ENCODE data around the gene DNM2. TPM values are rescaled to one million over a fixed set of nuclear protein-coding genes. Genes with fewer than 3 reads are reported as not detected.
"Not testable (repeated sequence)": the region's sequence is repeated elsewhere in the genome, so short reads cannot be mapped to it uniquely, and the experiment has no call there.

Gene DNM2
- total RNA-seq, 2 experiments from 2014 or later, result 249 to 259 TPM

DNA sequence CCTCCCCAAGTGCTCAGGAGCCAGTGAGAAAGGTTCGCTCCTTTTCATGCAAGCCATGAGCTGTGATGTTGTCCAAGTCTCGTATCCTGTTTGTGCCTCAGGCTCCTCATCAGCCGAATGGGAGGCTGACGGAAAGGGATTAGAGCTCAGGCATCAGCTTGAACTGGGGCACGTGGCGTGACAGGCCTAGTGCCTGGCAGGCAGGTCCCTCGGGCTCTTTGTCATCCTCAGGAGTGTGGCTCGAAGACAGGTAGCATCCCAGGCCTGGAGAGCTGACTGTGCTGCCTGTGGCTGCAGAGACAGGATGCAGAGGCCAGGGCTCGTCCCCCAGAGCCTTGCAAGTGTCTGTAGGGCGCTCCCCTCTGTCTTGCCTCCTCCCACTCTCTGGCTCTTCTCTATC, 38.5 kb downstream of the DNM2 start:
- ATAC-seq (ENCODE audit: low read depth), result no peak
- H3K36me3 Mint-ChIP-seq, result peaks cover 22% of the 10 kb centered on the region
- peaks cover 59% of the 10 kb centered on the region for H3K4me1 Mint-ChIP-seq
- peak overlapping the region; percentile 20 for H3K4me3 Mint-ChIP-seq
- H3K9me3 Mint-ChIP-seq, result no peaks in the 10 kb centered on the region
- DNase-seq, result no peak
- no peaks in the 10 kb centered on the region for H3K27me3 Mint-ChIP-seq
- H3K27ac Mint-ChIP-seq, result peak overlapping the region; percentile 35
- POLR2A ChIA-PET, result interaction anchor here (0.6 to 1.5 kb wide), 4 partner anchors 25 to 191 kb away, joined by 3 to 7 read pairs (median 4); partner anchors contain the start of genes DNM2 and KRI1

GRCh38 chr19:10756791-10757190, 38.9 kb downstream of the DNM2 start:
- peak overlapping the region; percentile 20 for H3K4me3 Mint-ChIP-seq
- POLR2A ChIA-PET, result interaction anchor here (0.6 to 1.5 kb wide), 4 partner anchors 25 to 191 kb away, joined by 3 to 7 read pairs (median 4); partner anchors contain the start of genes DNM2 and KRI1

DNA sequence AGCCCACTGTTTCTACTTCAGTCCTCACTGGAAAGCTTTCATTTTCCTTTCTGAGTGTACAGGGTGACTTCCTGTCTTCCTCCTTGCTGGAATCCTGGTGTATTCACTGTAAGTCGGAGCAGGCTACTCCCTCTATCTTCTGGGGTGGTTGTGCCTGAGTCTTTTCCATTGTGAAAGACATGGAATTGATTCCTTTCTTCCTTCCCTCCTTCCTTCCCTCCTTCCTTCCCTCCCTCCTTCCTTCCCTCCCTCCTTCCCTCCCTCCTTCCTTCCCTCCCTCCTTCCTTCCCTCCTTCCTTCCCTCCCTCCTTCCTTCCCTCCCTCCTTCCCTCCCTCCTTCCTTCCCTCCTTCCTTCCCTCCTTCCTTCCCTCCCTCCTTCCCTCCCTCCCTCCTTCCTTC, 40.2 kb downstream of the DNM2 start:
- Mint-ChIP-seq H3K4me1 (peaks cover 67% of the 10 kb centered on the region), H3K36me3 (peaks cover 37% of the 10 kb centered on the region), H3K27ac (peak overlapping the region; percentile 48)
- H3K9me3 Mint-ChIP-seq; H3K4me3 Mint-ChIP-seq; ATAC-seq (ENCODE audit: low read depth); H3K27me3 Mint-ChIP-seq; DNase-seq: not testable (repeated sequence)
- POLR2A ChIA-PET, result interaction anchor here (0.6 kb wide), 1 partner anchor 205 kb away, joined by 4 read pairs; no protein-coding TSS in a partner anchor

More at GRCh38 chr19:10756791-10757190, 38.9 kb downstream of the DNM2 start:
- Mint-ChIP-seq H3K27ac (peak overlapping the region; percentile 35), H3K36me3 (peaks cover 26% of the 10 kb centered on the region), H3K9me3 (no peaks in the 10 kb centered on the region), H3K4me1 (peaks cover 63% of the 10 kb centered on the region), H3K27me3 (no peaks in the 10 kb centered on the region)
- DNase-seq (no peak), ATAC-seq (ENCODE audit: low read depth) (no peak)

DNA sequence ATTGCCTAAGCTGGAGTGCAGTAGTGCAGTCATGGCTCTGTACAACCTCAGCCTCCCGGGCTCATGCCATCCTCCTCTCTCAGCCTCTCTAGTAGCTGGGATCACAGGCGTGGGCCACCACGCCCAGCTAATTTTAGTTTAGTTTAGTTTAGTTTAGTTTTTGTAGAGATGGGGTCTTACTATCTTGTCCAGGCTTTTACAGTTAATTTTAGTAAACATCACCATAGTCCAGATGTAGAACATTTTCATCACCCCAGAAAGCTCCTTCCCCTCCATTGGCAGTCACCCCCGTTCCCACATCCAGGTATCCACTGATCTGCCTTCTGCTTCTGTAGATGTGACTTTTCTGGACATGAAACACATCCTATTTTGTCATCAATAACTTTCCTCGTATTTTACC, 41.1 kb downstream of the DNM2 start:
- Mint-ChIP-seq H3K36me3 (peaks cover 41% of the 10 kb centered on the region), H3K4me1 (peaks cover 70% of the 10 kb centered on the region), H3K27me3 (no peaks in the 10 kb centered on the region), H3K4me3 (peak overlapping the region; percentile 75), H3K9me3 (no peaks in the 10 kb centered on the region), H3K27ac (peak overlapping the region; percentile 89)
- ATAC-seq (ENCODE audit: low read depth), result no peak
- POLR2A ChIA-PET, result interaction anchor here (0.6 to 3.2 kb wide), 8 partner anchors 10 to 360 kb away, joined by 3 to 18 read pairs (median 3); partner anchors contain the start of genes DNM2 and TMED1
- no peak for DNase-seq

GRCh38 chr19:10760273-10760944, 42.5 kb downstream of the DNM2 start:
- no peaks in the 10 kb centered on the region for H3K27me3 Mint-ChIP-seq
- no peak for ATAC-seq (ENCODE audit: low read depth)
- H3K36me3 Mint-ChIP-seq, result peaks cover 43% of the 10 kb centered on the region
- no peak for DNase-seq
- no peaks in the 10 kb centered on the region for H3K9me3 Mint-ChIP-seq
- H3K4me1 Mint-ChIP-seq, result peaks cover 60% of the 10 kb centered on the region
- H3K4me3 Mint-ChIP-seq, result peak overlapping the region; percentile 75
- POLR2A ChIA-PET, result interaction anchor here (0.5 to 3.2 kb wide), 7 partner anchors 13 to 333 kb away, joined by 3 to 18 read pairs (median 5); partner anchors contain the start of genes DNM2 and TMED1
- peak overlapping the region; percentile 89 for H3K27ac Mint-ChIP-seq

DNA sequence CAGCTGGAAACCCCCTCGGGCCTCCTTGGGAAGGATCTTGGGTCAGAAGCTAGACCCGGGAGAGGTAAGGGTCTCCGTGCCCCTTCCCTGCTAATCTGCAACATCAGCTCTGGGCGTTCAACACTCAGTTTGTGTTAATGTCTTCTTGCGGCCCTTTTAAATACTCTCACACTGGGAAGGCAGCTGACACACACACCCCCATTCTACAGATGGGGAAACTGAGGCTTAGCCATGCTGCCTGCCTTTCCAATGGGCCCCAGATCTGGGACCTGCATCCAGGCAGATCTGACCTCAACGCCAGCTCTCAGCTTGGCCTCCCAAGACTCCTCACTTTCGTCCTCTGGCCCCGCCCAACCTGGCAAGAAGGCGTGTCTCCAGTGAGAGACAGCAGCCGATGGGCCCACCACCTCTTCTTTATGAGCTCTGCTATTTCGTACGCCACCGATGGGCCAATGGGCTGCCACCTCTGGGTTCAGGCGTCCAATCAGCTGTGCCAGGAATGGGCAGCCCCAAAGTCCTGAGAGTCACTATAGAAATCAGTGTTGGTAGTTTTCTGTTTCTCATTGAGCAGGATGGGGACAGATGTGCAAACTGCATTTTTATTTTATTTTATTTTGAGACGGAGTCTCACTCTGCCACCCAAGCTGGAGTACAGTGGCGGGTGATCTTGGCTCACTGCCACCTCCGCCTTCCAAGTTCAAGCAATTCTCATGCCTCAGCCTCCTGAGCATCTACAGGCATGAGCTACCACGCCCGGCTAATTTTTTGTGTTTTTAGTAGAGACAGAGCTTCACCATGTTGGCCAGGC, 43.8 kb downstream of the DNM2 start:
- no peaks in the 10 kb centered on the region for H3K27me3 Mint-ChIP-seq
- H3K4me1 Mint-ChIP-seq, result peaks cover 54% of the 10 kb centered on the region
- H3K4me3 Mint-ChIP-seq, result peak overlapping the region; percentile 64
- H3K27ac Mint-ChIP-seq, result peak overlapping the region; percentile 90
- DNase-seq (no peak), ATAC-seq (ENCODE audit: low read depth) (no peak)
- POLR2A ChIA-PET, result interaction anchor here (0.6 to 3.2 kb wide), 4 partner anchors 22 to 75 kb away, joined by 3 to 18 read pairs (median 4); partner anchors contain the start of genes DNM2 and TMED1
- H3K9me3 Mint-ChIP-seq, result no peaks in the 10 kb centered on the region
- peaks cover 39% of the 10 kb centered on the region for H3K36me3 Mint-ChIP-seq

- H3K27ac Mint-ChIP-seq, result peak overlapping the region; percentile 90
- H3K36me3 Mint-ChIP-seq, result peaks cover 39% of the 10 kb centered on the region
- H3K4me1 Mint-ChIP-seq, result peaks cover 48% of the 10 kb centered on the region
- H3K9me3 Mint-ChIP-seq, result no peaks in the 10 kb centered on the region
- DNase-seq (peak; percentile 56), ATAC-seq (ENCODE audit: low read depth) (no peak)
- H3K27me3 Mint-ChIP-seq, result no peaks in the 10 kb centered on the region
- peak overlapping the region; percentile 64 for H3K4me3 Mint-ChIP-seq
- POLR2A ChIA-PET, result interaction anchor here (1.4 kb wide), 1 partner anchor 44 kb away, joined by 3 read pairs; no protein-coding TSS in a partner anchor
Observed at GRCh38 chr19:10762656-10763055, 44.8 kb downstream of the DNM2 start.

DNA sequence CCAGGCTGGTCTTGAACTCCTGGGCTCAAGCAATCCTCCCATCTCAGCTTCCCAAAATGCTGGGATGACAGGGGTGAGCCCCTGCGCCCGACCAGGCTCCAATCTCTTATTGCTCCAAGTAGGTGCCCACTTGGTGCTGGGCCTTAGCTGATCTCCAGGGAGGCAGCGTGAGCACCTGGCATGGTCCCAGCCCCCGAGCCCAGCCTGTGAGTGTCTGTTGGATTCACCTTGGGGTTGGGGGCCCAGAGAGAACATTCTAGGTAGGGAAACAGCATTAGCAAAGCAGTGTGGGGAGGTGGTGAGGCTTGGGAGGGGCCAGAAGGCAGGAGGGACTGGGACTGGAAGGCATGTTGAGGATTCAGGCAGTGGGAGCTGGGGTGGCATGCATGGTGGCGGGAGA, 45.5 kb downstream of the DNM2 start:
- ATAC-seq (ENCODE audit: low read depth), result no peak
- POLR2A ChIA-PET, result interaction anchor here (1.4 kb wide), 1 partner anchor 45 kb away, joined by 3 read pairs; no protein-coding TSS in a partner anchor
- no peak for DNase-seq
- Mint-ChIP-seq H3K9me3 (no peaks in the 10 kb centered on the region), H3K36me3 (peaks cover 36% of the 10 kb centered on the region), H3K27me3 (no peaks in the 10 kb centered on the region), H3K4me1 (peaks cover 45% of the 10 kb centered on the region), H3K27ac (peak overlapping the region; percentile 90), H3K4me3 (peak overlapping the region; percentile 19)

DNA sequence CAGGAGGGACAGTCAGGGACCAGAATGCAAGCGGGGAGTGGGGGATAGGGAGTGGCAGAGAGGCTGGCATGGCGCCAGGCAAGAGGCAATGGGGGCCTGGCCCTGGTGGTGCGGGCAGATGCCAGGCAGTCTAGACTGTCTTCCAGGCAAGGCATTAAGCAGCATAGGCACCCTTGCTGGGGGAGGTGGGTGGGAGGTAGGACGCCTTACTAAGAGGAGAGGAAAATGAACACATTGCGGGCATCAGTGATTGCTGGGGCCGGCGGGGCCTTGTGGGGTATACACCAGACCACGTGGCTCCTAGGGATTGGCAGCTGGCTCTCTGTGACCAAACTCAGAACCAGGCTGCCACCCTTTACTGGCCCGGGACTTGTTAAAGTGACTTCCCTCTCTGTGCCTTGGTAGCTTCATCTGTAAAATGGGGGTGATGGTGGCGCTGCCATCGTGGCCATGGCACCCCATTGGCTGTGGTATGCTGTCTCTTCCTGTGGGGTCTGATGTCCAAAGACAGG, 46.0 kb downstream of the DNM2 start:
- H3K36me3 Mint-ChIP-seq, result peaks cover 33% of the 10 kb centered on the region
- H3K4me1 Mint-ChIP-seq, result peaks cover 42% of the 10 kb centered on the region
- H3K4me3 Mint-ChIP-seq, result peak overlapping the region; percentile 19
- H3K27ac Mint-ChIP-seq, result peak overlapping the region; percentile 90
- POLR2A ChIA-PET, result interaction anchor here (1.4 kb wide), 1 partner anchor 45 kb away, joined by 3 read pairs; no protein-coding TSS in a partner anchor
- H3K27me3 Mint-ChIP-seq, result no peaks in the 10 kb centered on the region
- no peak for DNase-seq
- no peaks in the 10 kb centered on the region for H3K9me3 Mint-ChIP-seq
- ATAC-seq (ENCODE audit: low read depth), result no peak

GRCh38 chr19:10764340-10764894, 46.5 kb downstream of the DNM2 start:
- peaks cover 37% of the 10 kb centered on the region for H3K4me1 Mint-ChIP-seq

DNA sequence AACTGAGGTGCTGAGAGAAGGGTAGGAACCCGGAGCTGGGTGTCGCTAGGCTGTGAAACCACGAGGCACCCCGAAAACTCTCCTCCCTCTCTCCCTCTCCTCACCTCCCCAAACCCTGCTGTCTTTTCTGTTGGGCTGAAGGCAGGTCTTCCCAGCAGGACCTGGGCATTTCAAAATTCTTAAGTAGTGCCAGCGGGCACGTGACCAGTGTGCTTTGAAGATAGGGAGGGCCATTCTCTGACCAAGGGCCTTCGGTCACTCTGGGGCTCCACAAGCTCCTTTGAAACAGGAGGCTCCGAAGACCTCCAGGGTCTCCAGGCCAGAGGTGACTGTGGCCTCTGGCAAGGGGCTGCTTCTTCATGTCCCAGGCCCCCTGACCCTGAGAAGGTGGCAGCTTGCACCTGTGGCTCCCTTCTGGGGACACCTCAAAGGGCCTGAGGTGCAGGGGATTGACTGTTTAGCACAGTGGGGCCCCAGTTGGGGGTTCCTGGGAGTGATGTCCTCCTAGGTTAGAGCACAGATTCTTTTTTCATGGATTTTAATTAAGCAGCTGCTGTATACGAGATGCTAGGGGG, 48.3 kb downstream of the DNM2 start:
- H3K4me1 Mint-ChIP-seq, result peaks cover 24% of the 10 kb centered on the region
- no peak for ATAC-seq (ENCODE audit: low read depth)
- no peaks in the 10 kb centered on the region for H3K9me3 Mint-ChIP-seq
- peak overlapping the region; percentile 25 for H3K27ac Mint-ChIP-seq
- peaks cover 28% of the 10 kb centered on the region for H3K36me3 Mint-ChIP-seq
- POLR2A ChIA-PET, result no interaction called here
- no peak overlapping the region for H3K4me3 Mint-ChIP-seq
- DNase-seq, result no peak
- no peaks in the 10 kb centered on the region for H3K27me3 Mint-ChIP-seq

More at GRCh38 chr19:10764340-10764894, 46.5 kb downstream of the DNM2 start:
- Mint-ChIP-seq H3K9me3 (no peaks in the 10 kb centered on the region), H3K36me3 (peaks cover 30% of the 10 kb centered on the region), H3K27me3 (no peaks in the 10 kb centered on the region), H3K27ac (peak overlapping the region; percentile 90), H3K4me3 (no peak overlapping the region)
- POLR2A ChIA-PET, result no interaction called here
- ATAC-seq (ENCODE audit: low read depth), result no peak
- no peak for DNase-seq

GRCh38 chr19:10766671-10767201, 48.9 kb downstream of the DNM2 start:
- peaks cover 18% of the 10 kb centered on the region for H3K4me1 Mint-ChIP-seq
- peaks cover 26% of the 10 kb centered on the region for H3K36me3 Mint-ChIP-seq
- no peaks in the 10 kb centered on the region for H3K9me3 Mint-ChIP-seq
- H3K4me3 Mint-ChIP-seq, result no peak overlapping the region
- peak overlapping the region; percentile 25 for H3K27ac Mint-ChIP-seq
- ATAC-seq (ENCODE audit: low read depth) (no peak), DNase-seq (no peak)
- POLR2A ChIA-PET, result no interaction called here
- H3K27me3 Mint-ChIP-seq, result no peaks in the 10 kb centered on the region

All from activated naive CD8-positive, alpha-beta T cell treated with anti-CD3 and anti-CD28 coated beads, Interleukin-2, amount 10 ng/mL, durations not matched to agents 7 days and 5 days (primary cell).